Activated T-helper 1 cell treated with anti-CD3 and anti-CD28 coated beads, Interleukin-12 subunit alpha, Interleukin-12 subunit beta, Interleukin-2, Interleukin-4 antibody, amounts not matched to agents 30 ng/mL and 10 ng/mL and 1 ng/mL, durations not matched to agents 14 hours and 24 hours and 36 hours (primary cell): ENCODE data around the gene GABARAPL1. TPM values are rescaled to one million over a fixed set of nuclear protein-coding genes. Genes with fewer than 3 reads are reported as not detected.

Source experiments
- DNase-seq: peaks from one replicate; pipeline ENCODE4 v3.0.0; 2021; ENCODE audit warnings: low spot score
- H3K27ac Mint-ChIP-seq: one replicate; pipeline ENCODE4 v1.8.0; 2021; ENCODE audit warnings: mild to moderate bottlenecking, mixed read lengths
- H3K27me3 Mint-ChIP-seq: one replicate; pipeline ENCODE4 v1.8.0; 2022; ENCODE audit warnings: mild to moderate bottlenecking, moderate library complexity, mixed read lengths; ENCODE audit not compliant: insufficient read depth
- H3K36me3 Mint-ChIP-seq: one replicate; pipeline ENCODE4 v1.8.0; 2021; ENCODE audit warnings: low read depth, mixed read lengths
- H3K4me1 Mint-ChIP-seq: one replicate; pipeline ENCODE4 v1.8.0; 2021; ENCODE audit warnings: low read depth, mixed read lengths
- H3K4me3 Mint-ChIP-seq: one replicate; pipeline ENCODE4 v1.8.0; 2021; ENCODE audit warnings: mild to moderate bottlenecking, moderate library complexity, mixed read lengths
- H3K9me3 Mint-ChIP-seq: one replicate; pipeline ENCODE4 v1.8.0; 2021; ENCODE audit warnings: mixed read lengths
- intact Hi-C: fragments of 100-400 bp; cut with micrococcal nuclease; formaldehyde crosslinking; loops from one replicate; pipeline ENCODE4 v1.15.1; 2024
- total RNA-seq: library from RNA; stranded (reverse); gene quantifications from 2 replicates; pipeline ENCODE4 v1.2.3, GENCODE V29; 2022

Gene GABARAPL1
- total RNA-seq, 1 donor from 2014 or later = 6.6 TPM

GRCh38 chr12:10247436-10248058 lies 34.9 kb downstream of the GABARAPL1 start:
- Mint-ChIP-seq H3K9me3 (no peaks in the 10 kb centered on the region), H3K4me3 (no peak overlapping the region)

GRCh38 chr12:10249690-10250455 lies 37.2 kb downstream of the GABARAPL1 start:
- Mint-ChIP-seq H3K27me3 (peaks cover 26% of the 10 kb centered on the region), H3K9me3 (peaks cover 5% of the 10 kb centered on the region), H3K27ac (no peak overlapping the region), H3K4me1 (peaks cover 9% of the 10 kb centered on the region), H3K4me3 (no peak overlapping the region), H3K36me3 (no peaks in the 10 kb centered on the region)
- intact Hi-C loops = no loop called here
- no peak for DNase-seq

More at GRCh38 chr12:10247436-10248058, 34.9 kb downstream of the GABARAPL1 start:
- intact Hi-C loops = no loop called here
- DNase-seq = no peak
- H3K27ac Mint-ChIP-seq = no peak overlapping the region
- H3K36me3 Mint-ChIP-seq = no peaks in the 10 kb centered on the region
- peaks cover 38% of the 10 kb centered on the region for H3K27me3 Mint-ChIP-seq
- H3K4me1 Mint-ChIP-seq = peaks cover 25% of the 10 kb centered on the region

- DNase-seq = no peak
- H3K4me3 Mint-ChIP-seq = no peak overlapping the region
- peaks cover 9% of the 10 kb centered on the region for H3K4me1 Mint-ChIP-seq
- H3K9me3 Mint-ChIP-seq = peaks cover 12% of the 10 kb centered on the region
- H3K27me3 Mint-ChIP-seq = peaks cover 18% of the 10 kb centered on the region
- H3K36me3 Mint-ChIP-seq = peaks cover 1% of the 10 kb centered on the region
- intact Hi-C loops = no loop called here
- no peak overlapping the region for H3K27ac Mint-ChIP-seq
Observed at GRCh38 chr12:10251669-10252068, 39.0 kb downstream of the GABARAPL1 start.

GRCh38 chr12:10252201-10252600 lies 39.5 kb downstream of the GABARAPL1 start:
- Mint-ChIP-seq H3K9me3 (peaks cover 12% of the 10 kb centered on the region), H3K27me3 (peaks cover 18% of the 10 kb centered on the region), H3K27ac (no peak overlapping the region), H3K36me3 (peaks cover 1% of the 10 kb centered on the region), H3K4me1 (peaks cover 9% of the 10 kb centered on the region), H3K4me3 (no peak overlapping the region)
- intact Hi-C loops = no loop called here
- no peak for DNase-seq

GRCh38 chr12:10256064-10256463 lies 43.4 kb downstream of the GABARAPL1 start:
- H3K9me3 Mint-ChIP-seq = peaks cover 12% of the 10 kb centered on the region
- H3K27me3 Mint-ChIP-seq = peaks cover 18% of the 10 kb centered on the region
- no peaks in the 10 kb centered on the region for H3K4me1 Mint-ChIP-seq
- no peak overlapping the region for H3K27ac Mint-ChIP-seq
- DNase-seq = no peak
- peaks cover 1% of the 10 kb centered on the region for H3K36me3 Mint-ChIP-seq
- no peak overlapping the region for H3K4me3 Mint-ChIP-seq
- intact Hi-C loops = no loop called here

GRCh38 chr12:10260927-10261326 lies 48.2 kb downstream of the GABARAPL1 start:
- Mint-ChIP-seq H3K27ac (no peak overlapping the region), H3K36me3 (peaks cover 1% of the 10 kb centered on the region), H3K27me3 (peaks cover 25% of the 10 kb centered on the region), H3K4me3 (no peak overlapping the region), H3K9me3 (peaks cover 3% of the 10 kb centered on the region), H3K4me1 (no peaks in the 10 kb centered on the region)
- intact Hi-C loops = no loop called here
- DNase-seq = no peak

- H3K27ac Mint-ChIP-seq = no peak overlapping the region
- no peak overlapping the region for H3K4me3 Mint-ChIP-seq
- H3K27me3 Mint-ChIP-seq = peaks cover 16% of the 10 kb centered on the region
- H3K9me3 Mint-ChIP-seq = no peaks in the 10 kb centered on the region
- DNase-seq = no peak
- H3K36me3 Mint-ChIP-seq = no peaks in the 10 kb centered on the region
- intact Hi-C loops = no loop called here
- H3K4me1 Mint-ChIP-seq = no peaks in the 10 kb centered on the region
Observed at GRCh38 chr12:10268037-10268436, 55.4 kb downstream of the GABARAPL1 start.

GRCh38 chr12:10272467-10272866 lies 59.8 kb downstream of the GABARAPL1 start:
- H3K36me3 Mint-ChIP-seq = no peaks in the 10 kb centered on the region
- H3K4me3 Mint-ChIP-seq = no peak overlapping the region
- no peaks in the 10 kb centered on the region for H3K4me1 Mint-ChIP-seq
- no peak for DNase-seq
- no peaks in the 10 kb centered on the region for H3K9me3 Mint-ChIP-seq
- intact Hi-C loops = no loop called here
- H3K27me3 Mint-ChIP-seq = peaks cover 22% of the 10 kb centered on the region
- no peak overlapping the region for H3K27ac Mint-ChIP-seq

Other genes with a start within 250 kb of the GABARAPL1 start
- not detected in 2 replicates for gene CLEC12A, start 241.5 kb upstream of the GABARAPL1 start, total RNA-seq
- not detected in 2 replicates for gene CLEC1B, start 213.8 kb upstream of the GABARAPL1 start, total RNA-seq
- not detected in 2 replicates for gene CLEC12B, start 202.2 kb upstream of the GABARAPL1 start, total RNA-seq
- not detected in 2 replicates for gene CLEC9A, start 182.2 kb upstream of the GABARAPL1 start, total RNA-seq
- gene CLEC1A, start 113.9 kb upstream of the GABARAPL1 start, total RNA-seq = not detected in 2 replicates
- 0.17 TPM in 1 of 2 replicates, not detected in the other for gene CLEC7A, start 82.7 kb upstream of the GABARAPL1 start, total RNA-seq
- gene OLR1, start 40.7 kb upstream of the GABARAPL1 start, total RNA-seq = not detected in 2 replicates
- gene TMEM52B, start 33.8 kb upstream of the GABARAPL1 start, total RNA-seq = not detected in 2 replicates
- gene KLRD1, start 95.0 kb downstream of the GABARAPL1 start, total RNA-seq = 2.5 and 2.7 TPM in 2 replicates
- gene KLRK1, start 177.2 kb downstream of the GABARAPL1 start, total RNA-seq = not detected in 2 replicates
- gene KLRC4, start 196.9 kb downstream of the GABARAPL1 start, total RNA-seq = not detected in 2 replicates
- not detected in 2 replicates for gene KLRC3, start 207.7 kb downstream of the GABARAPL1 start, total RNA-seq
- gene KLRC2, start 223.1 kb downstream of the GABARAPL1 start, total RNA-seq = not detected in 2 replicates
- gene KLRC1, start 240.5 kb downstream of the GABARAPL1 start, total RNA-seq = 0.12 and 0.18 TPM in 2 replicates